HepG2 (cell line): ENCODE measurements around the gene NXPH4. TPM values are rescaled to one million over a fixed set of nuclear protein-coding genes. Genes with fewer than 3 reads are reported as not detected.

Experiments used
- FOXP1 ChIP-seq, 2 experiments: fragments of 450-650 bp in 1 of 2; IDR thresholded peaks; 2 replicates each; pipeline ENCODE4 v1.6.1; 2017 to 2018; ENCODE audit warnings: antibody characterized with exemption in 1 of 2
- GATA4 ChIP-seq: sonication (generic); IDR thresholded peaks from 2 replicates; pipeline ENCODE4 v1.6.1; 2016; ENCODE audit warnings: antibody characterized with exemption, low read depth, borderline replicate concordance
- GATAD1 ChIP-seq: IDR thresholded peaks from 2 replicates; pipeline ENCODE4 v1.6.1; 2016; ENCODE audit warnings: missing genetic modification reagents, missing compliant biosample characterization
- NFIB ChIP-seq: sonication (generic); formaldehyde crosslinking; IDR thresholded peaks from 2 replicates; pipeline ENCODE4 v1.9.0; 2021; ENCODE audit warnings: missing genetic modification reagents, mild to moderate bottlenecking, borderline replicate concordance
- RELA ChIP-seq: sonication (generic); formaldehyde crosslinking; IDR thresholded peaks from 2 replicates; pipeline ENCODE4 v1.4.0; 2020; ENCODE audit warnings: missing genetic modification reagents
- RORA ChIP-seq: sonication (generic); formaldehyde crosslinking; IDR thresholded peaks from 2 replicates; pipeline ENCODE4 v1.5.0; 2020; ENCODE audit warnings: mild to moderate bottlenecking, missing genetic modification reagents, moderate library complexity
- SAFB2 ChIP-seq: sonication (generic); formaldehyde crosslinking; IDR thresholded peaks from 2 replicates; pipeline ENCODE4 v1.5.1; 2020; ENCODE audit warnings: missing genetic modification reagents, low read depth, mild to moderate bottlenecking, borderline replicate concordance
- TOE1 ChIP-seq: sonication (generic); formaldehyde crosslinking; IDR thresholded peaks from 2 replicates; pipeline ENCODE4 v1.4.0; 2020; ENCODE audit warnings: mild to moderate bottlenecking, missing genetic modification reagents
- ZNF160 ChIP-seq: sonication (generic); formaldehyde crosslinking; IDR thresholded peaks from 2 replicates; pipeline ENCODE4 v1.8.0; 2022; ENCODE audit warnings: mild to moderate bottlenecking, inconsistent platforms, missing genetic modification reagents
- ZNF317 ChIP-seq: sonication (generic); formaldehyde crosslinking; IDR thresholded peaks from 2 replicates; pipeline ENCODE4 v1.5.0; 2020; ENCODE audit warnings: mild to moderate bottlenecking, missing genetic modification reagents
- ZNF33A ChIP-seq: sonication (generic); formaldehyde crosslinking; IDR thresholded peaks from 2 replicates; pipeline ENCODE4 v1.5.1; 2020; ENCODE audit warnings: missing genetic modification reagents, mild to moderate bottlenecking, moderate library complexity, borderline replicate concordance
- ZNF383 ChIP-seq: sonication (generic); formaldehyde crosslinking; IDR thresholded peaks from 2 replicates; pipeline ENCODE4 v1.4.0; 2020; ENCODE audit warnings: missing genetic modification reagents, mild to moderate bottlenecking, borderline replicate concordance
- ZNF776 ChIP-seq: sonication (generic); formaldehyde crosslinking; IDR thresholded peaks from 2 replicates; pipeline ENCODE4 v1.4.0; 2020; ENCODE audit warnings: mild to moderate bottlenecking, missing genetic modification reagents
- ZNF83 ChIP-seq: sonication (generic); formaldehyde crosslinking; IDR thresholded peaks from 2 replicates; pipeline ENCODE4 v1.4.0; 2020; ENCODE audit warnings: missing genetic modification reagents, mild to moderate bottlenecking, borderline replicate concordance
- ZNF878 ChIP-seq: sonication (generic); formaldehyde crosslinking; IDR thresholded peaks from 2 replicates; pipeline ENCODE4 v1.8.1; 2023; ENCODE audit warnings: mild to moderate bottlenecking, missing genetic modification reagents, moderate library complexity
- polyA plus RNA-seq, 8 experiments: library from polyadenylated mRNA; depleted of rRNA in 3 of 8; stranded (reverse) in 7 of 8; unstranded in 1 of 8; fragments of >200 nt; fragmentation: Illumina TruSeq in 4 of 8; extraction: Trizol in 4 of 8; gene quantifications; 2 replicates each; pipeline versions ENCODE4 v1.2.1 to v1.2.3, GENCODE V29; 2011 to 2016; ENCODE audit warnings: low read depth in 4 of 8, missing spikeins in 1 of 8, mixed read lengths in 1 of 8; ENCODE audit not compliant: insufficient read depth in 1 of 8
- total RNA-seq, 5 experiments: library from RNA; depleted of rRNA; stranded (reverse); fragments of >200 nt; fragmentation: Illumina TruSeq; extraction: Trizol; gene quantifications; 2 replicates each; pipeline ENCODE4 v1.2.3, GENCODE V29; 2016; ENCODE audit warnings: low read depth in 1 of 5
- TF ChIP-seq, protein P1 (sequence below): sonication (generic); formaldehyde crosslinking; IDR thresholded peaks from 2 replicates; pipeline ENCODE4 v1.4.0; 2020; ENCODE audit warnings: missing genetic modification reagents, borderline replicate concordance
- TF ChIP-seq, protein P2 (sequence below): sonication (generic); formaldehyde crosslinking; conservative IDR thresholded peaks from 2 replicates; pipeline ENCODE4 v1.4.0; 2020; ENCODE audit warnings: missing genetic modification reagents
- TF ChIP-seq, protein P3 (sequence below): sonication (generic); formaldehyde crosslinking; IDR thresholded peaks from 2 replicates; pipeline ENCODE4 v1.8.1; 2023; ENCODE audit warnings: missing genetic modification reagents, mild to moderate bottlenecking, borderline replicate concordance
- TF ChIP-seq, protein P4 (sequence below): sonication (generic); formaldehyde crosslinking; IDR thresholded peaks from 2 replicates; pipeline ENCODE4 v1.8.0; 2022; ENCODE audit warnings: missing genetic modification reagents, mild to moderate bottlenecking, moderate library complexity, borderline replicate concordance

Gene NXPH4
- total and polyA plus RNA-seq, 2 of the 13 experiments (the other 11 are each of a cell fraction or from before 2014, with no cell fraction given): 0.13 TPM; not detected in 1

DNA sequence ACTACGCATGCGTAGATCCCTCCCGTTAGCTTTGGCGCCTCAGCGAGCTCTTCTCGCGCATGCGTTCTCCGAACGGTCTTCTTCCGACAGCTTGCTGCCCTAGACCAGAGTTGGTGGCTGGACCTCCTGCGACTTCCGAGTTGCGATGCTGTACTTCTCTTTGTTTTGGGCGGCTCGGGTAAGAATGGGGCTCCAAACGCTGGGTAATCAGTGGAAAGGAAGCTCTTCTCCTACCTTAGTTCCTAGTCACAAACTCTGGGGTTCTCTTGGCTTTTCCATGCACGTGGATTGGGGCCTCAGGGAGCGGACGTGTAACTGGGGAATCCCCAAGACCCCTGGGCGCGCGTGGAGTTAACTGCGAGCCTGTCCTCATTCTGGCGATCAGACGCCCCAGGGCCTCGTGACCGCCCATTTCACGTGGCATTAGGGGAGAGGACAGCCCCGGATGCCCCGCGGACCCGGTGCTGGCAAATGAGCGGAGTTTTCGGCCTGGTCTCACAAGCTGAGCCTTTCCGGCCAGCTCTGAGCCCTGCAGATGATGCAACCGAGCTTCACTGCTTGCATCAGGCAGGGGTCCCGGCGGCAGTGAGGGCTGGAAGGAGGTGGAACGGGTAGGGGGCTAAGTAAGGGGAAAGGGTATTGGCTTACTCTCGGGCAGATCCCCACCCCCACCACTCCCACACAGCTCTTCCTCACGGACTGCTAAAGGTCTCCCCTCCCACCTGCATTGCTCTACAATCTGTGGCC is 13.2 kb downstream of the NXPH4 start, which contains the start of gene SHMT2 (continued):
- no peak for TF ChIP-seq ZNF33A (CRISPR knock-in tag)
- TF ChIP-seq, protein P1, sequence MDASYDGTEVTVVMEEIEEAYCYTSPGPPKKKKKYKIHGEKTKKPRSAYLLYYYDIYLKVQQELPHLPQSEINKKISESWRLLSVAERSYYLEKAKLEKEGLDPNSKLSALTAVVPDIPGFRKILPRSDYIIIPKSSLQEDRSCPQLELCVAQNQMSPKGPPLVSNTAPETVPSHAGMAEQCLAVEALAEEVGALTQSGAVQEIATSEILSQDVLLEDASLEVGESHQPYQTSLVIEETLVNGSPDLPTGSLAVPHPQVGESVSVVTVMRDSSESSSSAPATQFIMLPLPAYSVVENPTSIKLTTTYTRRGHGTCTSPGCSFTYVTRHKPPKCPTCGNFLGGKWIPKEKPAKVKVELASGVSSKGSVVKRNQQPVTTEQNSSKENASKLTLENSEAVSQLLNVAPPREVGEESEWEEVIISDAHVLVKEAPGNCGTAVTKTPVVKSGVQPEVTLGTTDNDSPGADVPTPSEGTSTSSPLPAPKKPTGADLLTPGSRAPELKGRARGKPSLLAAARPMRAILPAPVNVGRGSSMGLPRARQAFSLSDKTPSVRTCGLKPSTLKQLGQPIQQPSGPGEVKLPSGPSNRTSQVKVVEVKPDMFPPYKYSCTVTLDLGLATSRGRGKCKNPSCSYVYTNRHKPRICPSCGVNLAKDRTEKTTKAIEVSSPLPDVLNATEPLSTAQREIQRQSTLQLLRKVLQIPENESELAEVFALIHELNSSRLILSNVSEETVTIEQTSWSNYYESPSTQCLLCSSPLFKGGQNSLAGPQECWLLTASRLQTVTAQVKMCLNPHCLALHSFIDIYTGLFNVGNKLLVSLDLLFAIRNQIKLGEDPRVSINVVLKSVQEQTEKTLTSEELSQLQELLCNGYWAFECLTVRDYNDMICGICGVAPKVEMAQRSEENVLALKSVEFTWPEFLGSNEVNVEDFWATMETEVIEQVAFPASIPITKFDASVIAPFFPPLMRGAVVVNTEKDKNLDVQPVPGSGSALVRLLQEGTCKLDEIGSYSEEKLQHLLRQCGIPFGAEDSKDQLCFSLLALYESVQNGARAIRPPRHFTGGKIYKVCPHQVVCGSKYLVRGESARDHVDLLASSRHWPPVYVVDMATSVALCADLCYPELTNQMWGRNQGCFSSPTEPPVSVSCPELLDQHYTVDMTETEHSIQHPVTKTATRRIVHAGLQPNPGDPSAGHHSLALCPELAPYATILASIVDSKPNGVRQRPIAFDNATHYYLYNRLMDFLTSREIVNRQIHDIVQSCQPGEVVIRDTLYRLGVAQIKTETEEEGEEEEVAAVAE: peak; percentile 95
- no peak for TF ChIP-seq NFIB
- no peak for TF ChIP-seq ZNF160
- TF ChIP-seq, protein P2, sequence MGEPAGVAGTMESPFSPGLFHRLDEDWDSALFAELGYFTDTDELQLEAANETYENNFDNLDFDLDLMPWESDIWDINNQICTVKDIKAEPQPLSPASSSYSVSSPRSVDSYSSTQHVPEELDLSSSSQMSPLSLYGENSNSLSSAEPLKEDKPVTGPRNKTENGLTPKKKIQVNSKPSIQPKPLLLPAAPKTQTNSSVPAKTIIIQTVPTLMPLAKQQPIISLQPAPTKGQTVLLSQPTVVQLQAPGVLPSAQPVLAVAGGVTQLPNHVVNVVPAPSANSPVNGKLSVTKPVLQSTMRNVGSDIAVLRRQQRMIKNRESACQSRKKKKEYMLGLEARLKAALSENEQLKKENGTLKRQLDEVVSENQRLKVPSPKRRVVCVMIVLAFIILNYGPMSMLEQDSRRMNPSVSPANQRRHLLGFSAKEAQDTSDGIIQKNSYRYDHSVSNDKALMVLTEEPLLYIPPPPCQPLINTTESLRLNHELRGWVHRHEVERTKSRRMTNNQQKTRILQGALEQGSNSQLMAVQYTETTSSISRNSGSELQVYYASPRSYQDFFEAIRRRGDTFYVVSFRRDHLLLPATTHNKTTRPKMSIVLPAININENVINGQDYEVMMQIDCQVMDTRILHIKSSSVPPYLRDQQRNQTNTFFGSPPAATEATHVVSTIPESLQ (CRISPR knock-in tag): no peak
- TF ChIP-seq, protein P3, sequence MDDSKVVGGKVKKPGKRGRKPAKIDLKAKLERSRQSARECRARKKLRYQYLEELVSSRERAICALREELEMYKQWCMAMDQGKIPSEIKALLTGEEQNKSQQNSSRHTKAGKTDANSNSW (CRISPR knock-in tag): no peak
- TF ChIP-seq ZNF317: no peak; the same call in 1 of the 2 replicates
- 0 out of 2 replicates have a peak, but pooled peaks have one; percentile 60 for TF ChIP-seq ZNF383
- TF ChIP-seq SAFB2 (CRISPR knock-in tag): no peak; the same call in 1 of the 2 replicates
- TF ChIP-seq, protein P4, sequence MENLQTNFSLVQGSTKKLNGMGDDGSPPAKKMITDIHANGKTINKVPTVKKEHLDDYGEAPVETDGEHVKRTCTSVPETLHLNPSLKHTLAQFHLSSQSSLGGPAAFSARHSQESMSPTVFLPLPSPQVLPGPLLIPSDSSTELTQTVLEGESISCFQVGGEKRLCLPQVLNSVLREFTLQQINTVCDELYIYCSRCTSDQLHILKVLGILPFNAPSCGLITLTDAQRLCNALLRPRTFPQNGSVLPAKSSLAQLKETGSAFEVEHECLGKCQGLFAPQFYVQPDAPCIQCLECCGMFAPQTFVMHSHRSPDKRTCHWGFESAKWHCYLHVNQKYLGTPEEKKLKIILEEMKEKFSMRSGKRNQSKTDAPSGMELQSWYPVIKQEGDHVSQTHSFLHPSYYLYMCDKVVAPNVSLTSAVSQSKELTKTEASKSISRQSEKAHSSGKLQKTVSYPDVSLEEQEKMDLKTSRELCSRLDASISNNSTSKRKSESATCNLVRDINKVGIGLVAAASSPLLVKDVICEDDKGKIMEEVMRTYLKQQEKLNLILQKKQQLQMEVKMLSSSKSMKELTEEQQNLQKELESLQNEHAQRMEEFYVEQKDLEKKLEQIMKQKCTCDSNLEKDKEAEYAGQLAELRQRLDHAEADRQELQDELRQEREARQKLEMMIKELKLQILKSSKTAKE (CRISPR knock-in tag): no peak
- TF ChIP-seq RELA (CRISPR knock-in tag): no peak
- TF ChIP-seq ZNF878 (CRISPR knock-in tag): no peak
- TF ChIP-seq TOE1: no peak
- TF ChIP-seq FOXP1 (IDR thresholded peaks at IDR 0.05): no peak
- TF ChIP-seq FOXP1 (CRISPR knock-in tag; IDR thresholded peaks at IDR 0.05): no peak
- TF ChIP-seq GATA4: no peak
- no peak for TF ChIP-seq ZNF776 (CRISPR knock-in tag)
- no peak for TF ChIP-seq RORA (CRISPR knock-in tag)
- TF ChIP-seq GATAD1 (CRISPR knock-in tag): peak; percentile 19; the same call in 1 of the 2 replicates
- no peak for TF ChIP-seq ZNF83
